ENCODE measurements around the gene DGUOK. TPM values are rescaled to one million over a fixed set of nuclear protein-coding genes. Genes with fewer than 3 reads are reported as not detected.
A peak's percentile ranks its signal among the peaks of the same experiment; 100 is the strongest.

The DGUOK gene
- total RNA-seq, 1 experiment from 2014 or later, result 130 TPM

DNA sequence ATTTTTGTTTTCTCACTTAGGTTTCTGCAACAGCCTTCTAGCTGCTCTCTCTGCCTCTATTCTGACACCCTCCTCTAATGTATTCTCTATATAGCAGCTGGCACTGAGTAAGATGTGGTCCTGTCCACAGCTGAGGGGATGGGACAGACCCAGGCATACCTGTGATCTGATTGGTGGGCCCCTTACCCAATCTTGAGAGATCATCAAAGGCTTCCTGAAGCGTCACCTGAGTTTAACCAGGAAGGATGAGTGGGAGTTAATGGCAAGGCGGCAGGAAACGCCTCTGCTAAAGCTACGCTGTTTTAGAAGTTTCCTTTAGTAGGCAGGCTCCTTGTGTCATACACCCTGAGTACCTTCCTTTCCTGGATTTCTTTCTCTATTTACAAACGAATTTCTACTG is 52.3 kb downstream of the DGUOK start:
- Histone ChIP-seq H3K4me1 (ENCODE audit: low read length) (peaks cover 25% of the 10 kb centered on the region), H3K4me3 (ENCODE audit: low read length) (no peak overlapping the region), H3K9me3 (ENCODE audit: low read length) (no peaks in the 10 kb centered on the region), H2AFZ (ENCODE audit: low read length) (no peak overlapping the region), H3K79me2 (ENCODE audit: low read length) (no peaks in the 10 kb centered on the region), H3K27me3 (ENCODE audit: low read length) (no peaks in the 10 kb centered on the region; the same call in 1 of the 2 replicates), H3K9ac (ENCODE audit: low read length) (no peak overlapping the region), H3K9me2 (replicated peaks; ENCODE audit: insufficient read depth, low read length) (no peaks in the 10 kb centered on the region), H3K4me2 (ENCODE audit: low read depth, low read length, poor library complexity, severe bottlenecking) (no peak overlapping the region), H3K27ac (ENCODE audit: low read length) (no peak overlapping the region), H4K20me1 (ENCODE audit: insufficient read depth, low read depth, low read length) (peaks cover 11% of the 10 kb centered on the region; the same call in 1 of the 2 replicates), H3K36me3 (ENCODE audit: insufficient read depth, low read length) (no peaks in the 10 kb centered on the region)
- DNase-seq, result no peak

- H3K9ac ChIP-seq (ENCODE audit: low read length), result no peak overlapping the region
- no peak for DNase-seq
- H3K9me2 ChIP-seq (replicated peaks; ENCODE audit: insufficient read depth, low read length), result no peaks in the 10 kb centered on the region
- H3K4me1 ChIP-seq (ENCODE audit: low read length), result peaks cover 30% of the 10 kb centered on the region
- H3K79me2 ChIP-seq (ENCODE audit: low read length), result no peaks in the 10 kb centered on the region
- no peak overlapping the region for H2AFZ ChIP-seq (ENCODE audit: low read length)
- H3K27me3 ChIP-seq (ENCODE audit: low read length), result no peaks in the 10 kb centered on the region; the same call in 1 of the 2 replicates
- no peaks in the 10 kb centered on the region for H3K36me3 ChIP-seq (ENCODE audit: insufficient read depth, low read length)
- H3K4me3 ChIP-seq (ENCODE audit: low read length), result no peak overlapping the region
- H4K20me1 ChIP-seq (ENCODE audit: insufficient read depth, low read depth, low read length), result peaks cover 11% of the 10 kb centered on the region; the same call in 1 of the 2 replicates
- H3K9me3 ChIP-seq (ENCODE audit: low read length), result no peaks in the 10 kb centered on the region
- H3K27ac ChIP-seq (ENCODE audit: low read length), result no peak overlapping the region
- no peak overlapping the region for H3K4me2 ChIP-seq (ENCODE audit: low read depth, low read length, poor library complexity, severe bottlenecking)
These were observed 53.0 kb downstream of the DGUOK start for GRCh38 chr2:73979686-73980085.

DNA sequence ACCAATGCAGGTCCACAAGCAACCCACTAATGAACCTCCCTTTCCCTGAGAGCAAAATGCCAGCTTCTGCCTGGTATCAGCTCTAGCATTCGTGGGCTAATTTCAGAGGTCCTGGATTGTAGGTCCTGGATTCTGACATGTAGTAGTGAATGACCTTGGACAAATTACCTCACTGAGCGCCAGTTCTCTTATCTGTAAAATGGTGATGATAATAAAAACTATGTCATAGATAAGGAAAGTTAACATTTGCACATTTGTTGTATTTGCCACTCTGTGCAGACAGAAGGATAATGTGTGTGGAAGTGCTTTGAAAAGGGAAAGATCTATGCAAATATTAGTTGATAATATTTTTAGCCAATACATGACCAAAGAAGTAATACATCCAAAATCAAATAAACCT is 53.9 kb downstream of the DGUOK start:
- Histone ChIP-seq H3K9ac (ENCODE audit: low read length) (peak overlapping the region; percentile 64), H3K36me3 (ENCODE audit: insufficient read depth, low read length) (no peaks in the 10 kb centered on the region), H3K9me3 (ENCODE audit: low read length) (no peaks in the 10 kb centered on the region), H2AFZ (ENCODE audit: low read length) (no peak overlapping the region), H3K4me3 (ENCODE audit: low read length) (peak overlapping the region; percentile 68), H4K20me1 (ENCODE audit: insufficient read depth, low read depth, low read length) (peaks cover 11% of the 10 kb centered on the region; the same call in 1 of the 2 replicates), H3K27me3 (ENCODE audit: low read length) (no peaks in the 10 kb centered on the region; the same call in 1 of the 2 replicates), H3K9me2 (replicated peaks; ENCODE audit: insufficient read depth, low read length) (no peaks in the 10 kb centered on the region), H3K4me1 (ENCODE audit: low read length) (peaks cover 32% of the 10 kb centered on the region), H3K27ac (ENCODE audit: low read length) (no peak overlapping the region), H3K79me2 (ENCODE audit: low read length) (peaks cover 2% of the 10 kb centered on the region; the same call in 1 of the 2 replicates), H3K4me2 (ENCODE audit: low read depth, low read length, poor library complexity, severe bottlenecking) (peak overlapping the region; percentile 91)
- DNase-seq, result peak; percentile 57

GRCh38 chr2:73981081-73982001 is 54.7 kb downstream of the DGUOK start:
- Histone ChIP-seq H3K4me1 (ENCODE audit: low read length) (peaks cover 39% of the 10 kb centered on the region), H2AFZ (ENCODE audit: low read length) (peak overlapping the region; percentile 68)

GRCh38 chr2:73982140-73982617 is 55.5 kb downstream of the DGUOK start:
- Histone ChIP-seq H3K4me1 (ENCODE audit: low read length) (peaks cover 48% of the 10 kb centered on the region), H3K36me3 (ENCODE audit: insufficient read depth, low read length) (0 out of 2 replicates have a peak, but pooled peaks cover 4% of the 10 kb centered on the region), H3K9me2 (replicated peaks; ENCODE audit: insufficient read depth, low read length) (no peaks in the 10 kb centered on the region), H3K27me3 (ENCODE audit: low read length) (no peaks in the 10 kb centered on the region; the same call in 1 of the 2 replicates), H3K9me3 (ENCODE audit: low read length) (no peaks in the 10 kb centered on the region), H3K4me3 (ENCODE audit: low read length) (no peak overlapping the region), H2AFZ (ENCODE audit: low read length) (no peak overlapping the region), H3K79me2 (ENCODE audit: low read length) (peaks cover 18% of the 10 kb centered on the region), H3K9ac (ENCODE audit: low read length) (no peak overlapping the region), H4K20me1 (ENCODE audit: insufficient read depth, low read depth, low read length) (peaks cover 11% of the 10 kb centered on the region; the same call in 1 of the 2 replicates), H3K27ac (ENCODE audit: low read length) (no peak overlapping the region), H3K4me2 (ENCODE audit: low read depth, low read length, poor library complexity, severe bottlenecking) (no peak overlapping the region)
- no peak for DNase-seq

More at GRCh38 chr2:73981081-73982001, 54.7 kb downstream of the DGUOK start:
- H4K20me1 ChIP-seq (ENCODE audit: insufficient read depth, low read depth, low read length), result peaks cover 11% of the 10 kb centered on the region; the same call in 1 of the 2 replicates
- H3K79me2 ChIP-seq (ENCODE audit: low read length), result peaks cover 9% of the 10 kb centered on the region
- no peaks in the 10 kb centered on the region for H3K9me2 ChIP-seq (replicated peaks; ENCODE audit: insufficient read depth, low read length)
- peak overlapping the region; percentile 68 for H3K4me3 ChIP-seq (ENCODE audit: low read length)
- H3K4me2 ChIP-seq (ENCODE audit: low read depth, low read length, poor library complexity, severe bottlenecking), result peak overlapping the region; percentile 91
- no peak overlapping the region for H3K27ac ChIP-seq (ENCODE audit: low read length)
- no peaks in the 10 kb centered on the region; the same call in 1 of the 2 replicates for H3K27me3 ChIP-seq (ENCODE audit: low read length)
- DNase-seq, result peak; percentile 90
- H3K9ac ChIP-seq (ENCODE audit: low read length), result peak overlapping the region; percentile 64
- H3K36me3 ChIP-seq (ENCODE audit: insufficient read depth, low read length), result no peaks in the 10 kb centered on the region
- H3K9me3 ChIP-seq (ENCODE audit: low read length), result no peaks in the 10 kb centered on the region

GRCh38 chr2:73983322-73984202 is 56.9 kb downstream of the DGUOK start:
- peaks cover 19% of the 10 kb centered on the region for H4K20me1 ChIP-seq (ENCODE audit: insufficient read depth, low read depth, low read length)
- peaks cover 31% of the 10 kb centered on the region for H3K79me2 ChIP-seq (ENCODE audit: low read length)
- H3K9me3 ChIP-seq (ENCODE audit: low read length), result no peaks in the 10 kb centered on the region
- peak; percentile 66 for DNase-seq
- peak overlapping the region; percentile 74; the same call in 1 of the 2 replicates for H2AFZ ChIP-seq (ENCODE audit: low read length)
- H3K27ac ChIP-seq (ENCODE audit: low read length), result no peak overlapping the region
- peak overlapping the region; percentile 81 for H3K4me2 ChIP-seq (ENCODE audit: low read depth, low read length, poor library complexity, severe bottlenecking)
- H3K4me3 ChIP-seq (ENCODE audit: low read length), result peak overlapping the region; percentile 71
- no peaks in the 10 kb centered on the region; the same call in 1 of the 2 replicates for H3K27me3 ChIP-seq (ENCODE audit: low read length)
- peaks cover 61% of the 10 kb centered on the region for H3K4me1 ChIP-seq (ENCODE audit: low read length)
- peak overlapping the region; percentile 72 for H3K9ac ChIP-seq (ENCODE audit: low read length)
- H3K36me3 ChIP-seq (ENCODE audit: insufficient read depth, low read length), result peaks cover 6% of the 10 kb centered on the region
- no peaks in the 10 kb centered on the region for H3K9me2 ChIP-seq (replicated peaks; ENCODE audit: insufficient read depth, low read length)

GRCh38 chr2:73984203-73984921 is 57.7 kb downstream of the DGUOK start, which contains the start of gene TET3:
Gene TET3, plus strand, starts transcription at chr2:73984910. Its CDS starts 1,494 bp downstream, at chr2:73986404.
- Histone ChIP-seq H4K20me1 (ENCODE audit: insufficient read depth, low read depth, low read length) (peaks cover 24% of the 10 kb centered on the region), H3K4me3 (ENCODE audit: low read length) (peak within 1 kb of the TSS; percentile 76), H3K9ac (ENCODE audit: low read length) (peak within 1 kb of the TSS; percentile 80), H3K4me2 (ENCODE audit: low read depth, low read length, poor library complexity, severe bottlenecking) (peak within 1 kb of the TSS; percentile 81), H2AFZ (ENCODE audit: low read length) (peak within 1 kb of the TSS; percentile 74), H3K36me3 (ENCODE audit: insufficient read depth, low read length) (peaks cover 14% of the 10 kb centered on the region), H3K9me3 (ENCODE audit: low read length) (no peaks in the 10 kb centered on the region), H3K27me3 (ENCODE audit: low read length) (no peaks in the 10 kb centered on the region; the same call in 1 of the 2 replicates), H3K79me2 (ENCODE audit: low read length) (peaks cover 39% of the 10 kb centered on the region), H3K9me2 (replicated peaks; ENCODE audit: insufficient read depth, low read length) (no peaks in the 10 kb centered on the region), H3K27ac (ENCODE audit: low read length) (peak within 1 kb of the TSS; percentile 3; the same call in 1 of the 2 replicates), H3K4me1 (ENCODE audit: low read length) (peaks cover 63% of the 10 kb centered on the region)
- DNase-seq, result peak; percentile 88

Measured in Karpas-422 (cell line).